ENCODE results near the gene FTO. TPM values are rescaled to one million over a fixed set of nuclear protein-coding genes. Genes with fewer than 3 reads are reported as not detected.

FTO gene
- polyA plus RNA-seq, 3 donors: 16.8 to 51.0 (median 37.7) TPM

DNA sequence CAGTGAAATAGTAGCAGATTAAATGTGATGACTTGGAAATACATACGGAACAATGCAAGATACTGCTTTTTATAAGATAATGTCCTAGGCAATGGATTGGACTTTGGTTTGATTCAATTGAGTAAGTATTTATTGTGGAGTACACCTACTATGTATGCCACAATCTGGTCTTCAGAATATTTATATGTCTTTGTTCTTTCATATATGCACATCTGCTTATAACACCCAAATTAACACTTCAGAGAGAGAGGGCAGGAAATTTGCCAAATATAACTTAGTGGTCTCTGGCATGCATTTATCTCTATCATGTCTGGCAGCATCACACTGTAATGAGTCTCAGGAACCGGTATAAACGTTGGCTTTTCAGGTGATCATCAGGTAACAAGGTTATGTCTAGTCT, 17.2 kb upstream of the FTO start:
- no peak overlapping the region for H3K9ac ChIP-seq (ENCODE audit: insufficient read depth, low read length, poor library complexity, severe bottlenecking)
- no peaks in the 10 kb centered on the region for H3K4me1 ChIP-seq (ENCODE audit: control insufficient read depth in 1 of 2, insufficient read depth in 2 of 2, low read length in 2 of 2)
- no peaks in the 10 kb centered on the region for H3K79me2 ChIP-seq (ENCODE audit: insufficient read depth, low read length)
- no peak overlapping the region for H3K27ac ChIP-seq (ENCODE audit: low read depth in 1 of 2, low read length in 2 of 2)
- H3K27me3 ChIP-seq (ENCODE audit: control insufficient read depth in 2 of 2, insufficient read depth in 2 of 2, low read length in 2 of 2): no peaks in the 10 kb centered on the region
- Mint-ChIP-seq H3K9me3 (peaks cover 0 to 1% (median 0%) of the 10 kb centered on the region in 7 donors), H3K4me1 (no peaks in the 10 kb centered on the region), H3K4me3 (no peak overlapping the region), H3K36me3 (no peaks in the 10 kb centered on the region), H3K27me3 (ENCODE audit: low read depth in 3 of 3) (no peaks in the 10 kb centered on the region), H3K27ac (no peak overlapping the region)
- H4K20me1 ChIP-seq (ENCODE audit: insufficient read depth, low read length): no peaks in the 10 kb centered on the region
- TF ChIP-seq, protein P1, sequence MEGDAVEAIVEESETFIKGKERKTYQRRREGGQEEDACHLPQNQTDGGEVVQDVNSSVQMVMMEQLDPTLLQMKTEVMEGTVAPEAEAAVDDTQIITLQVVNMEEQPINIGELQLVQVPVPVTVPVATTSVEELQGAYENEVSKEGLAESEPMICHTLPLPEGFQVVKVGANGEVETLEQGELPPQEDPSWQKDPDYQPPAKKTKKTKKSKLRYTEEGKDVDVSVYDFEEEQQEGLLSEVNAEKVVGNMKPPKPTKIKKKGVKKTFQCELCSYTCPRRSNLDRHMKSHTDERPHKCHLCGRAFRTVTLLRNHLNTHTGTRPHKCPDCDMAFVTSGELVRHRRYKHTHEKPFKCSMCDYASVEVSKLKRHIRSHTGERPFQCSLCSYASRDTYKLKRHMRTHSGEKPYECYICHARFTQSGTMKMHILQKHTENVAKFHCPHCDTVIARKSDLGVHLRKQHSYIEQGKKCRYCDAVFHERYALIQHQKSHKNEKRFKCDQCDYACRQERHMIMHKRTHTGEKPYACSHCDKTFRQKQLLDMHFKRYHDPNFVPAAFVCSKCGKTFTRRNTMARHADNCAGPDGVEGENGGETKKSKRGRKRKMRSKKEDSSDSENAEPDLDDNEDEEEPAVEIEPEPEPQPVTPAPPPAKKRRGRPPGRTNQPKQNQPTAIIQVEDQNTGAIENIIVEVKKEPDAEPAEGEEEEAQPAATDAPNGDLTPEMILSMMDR (IDR thresholded peaks at IDR 0.05): no peak
- H3K9me3 ChIP-seq (replicated peaks in 1 of 2; ENCODE audit: control insufficient read depth in 1 of 2, insufficient read depth in 1 of 2, low read length in 2 of 2): no peaks in the 10 kb centered on the region
- no peaks in the 10 kb centered on the region for H3K36me3 ChIP-seq (replicated peaks in 1 of 2; ENCODE audit: control insufficient read depth in 1 of 2, insufficient read depth in 2 of 2, low read length in 2 of 2)
- H3K4me2 ChIP-seq (replicated peaks; ENCODE audit: extremely low read depth, low read length, poor library complexity, severe bottlenecking): no peak overlapping the region
- no peak overlapping the region for H3K4me3 ChIP-seq (replicated peaks in 1 of 3; ENCODE audit: low read depth in 2 of 3, low read length in 3 of 3)
- intact Hi-C loops (cut with micrococcal nuclease): no loop called here
- no CpG with 5 or more reads among the region's 3 CpGs for WGBS (ENCODE audit: insufficient coverage)
- DNase-seq: no peak
- H2AFZ ChIP-seq (ENCODE audit: insufficient read depth, low read depth, low read length, poor library complexity, severe bottlenecking): no peak overlapping the region

DNA sequence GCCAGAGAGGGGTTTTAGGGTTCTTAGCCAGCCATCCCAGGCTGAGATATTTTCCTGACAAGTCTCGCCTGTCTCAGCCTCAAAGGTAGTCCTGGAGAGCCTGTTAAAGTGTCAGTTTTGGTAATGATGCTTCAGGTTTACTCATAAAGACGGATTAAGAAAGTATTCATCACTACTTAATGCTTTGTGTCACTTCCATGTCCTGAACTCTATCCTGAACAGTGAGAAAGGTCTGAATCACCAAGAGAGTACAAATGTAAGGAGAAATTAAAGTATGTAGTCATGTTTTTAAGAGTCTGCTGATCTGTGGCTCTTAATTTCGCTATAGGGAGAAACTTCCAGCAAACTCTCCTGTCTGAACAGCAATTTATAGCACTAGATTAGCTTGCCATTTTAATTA, 14.3 kb upstream of the FTO start:
- no peak for DNase-seq
- TF ChIP-seq, protein P1 (IDR thresholded peaks at IDR 0.05): no peak
- no peak overlapping the region for H3K27ac Mint-ChIP-seq
- no peaks in the 10 kb centered on the region for H3K9me3 Mint-ChIP-seq
- WGBS (ENCODE audit: insufficient coverage): 67% methylated on average over 1 of the region's 3 CpGs
- no peak overlapping the region for H3K27ac ChIP-seq (ENCODE audit: low read depth in 1 of 2, low read length in 2 of 2)
- H3K9ac ChIP-seq (ENCODE audit: insufficient read depth, low read length, poor library complexity, severe bottlenecking): no peak overlapping the region
- H4K20me1 ChIP-seq (ENCODE audit: insufficient read depth, low read length): no peaks in the 10 kb centered on the region
- no peaks in the 10 kb centered on the region for H3K27me3 ChIP-seq (ENCODE audit: control insufficient read depth in 2 of 2, insufficient read depth in 2 of 2, low read length in 2 of 2)
- H3K36me3 Mint-ChIP-seq: no peaks in the 10 kb centered on the region
- no peak overlapping the region for H3K4me2 ChIP-seq (replicated peaks; ENCODE audit: extremely low read depth, low read length, poor library complexity, severe bottlenecking)
- H3K4me3 ChIP-seq (replicated peaks in 1 of 3; ENCODE audit: low read depth in 2 of 3, low read length in 3 of 3): no peak overlapping the region
- no peak overlapping the region for H3K4me3 Mint-ChIP-seq
- no peaks in the 10 kb centered on the region for H3K4me1 ChIP-seq (ENCODE audit: control insufficient read depth in 1 of 2, insufficient read depth in 2 of 2, low read length in 2 of 2)
- H2AFZ ChIP-seq (ENCODE audit: insufficient read depth, low read depth, low read length, poor library complexity, severe bottlenecking): no peak overlapping the region
- intact Hi-C loops (cut with micrococcal nuclease): no loop called here
- no peaks in the 10 kb centered on the region for H3K36me3 ChIP-seq (replicated peaks in 1 of 2; ENCODE audit: control insufficient read depth in 1 of 2, insufficient read depth in 2 of 2, low read length in 2 of 2)
- H3K27me3 Mint-ChIP-seq (ENCODE audit: low read depth in 3 of 3): no peaks in the 10 kb centered on the region
- no peaks in the 10 kb centered on the region for H3K79me2 ChIP-seq (ENCODE audit: insufficient read depth, low read length)
- no peaks in the 10 kb centered on the region for H3K9me3 ChIP-seq (replicated peaks in 1 of 2; ENCODE audit: control insufficient read depth in 1 of 2, insufficient read depth in 1 of 2, low read length in 2 of 2)
- no peaks in the 10 kb centered on the region for H3K4me1 Mint-ChIP-seq

Measured in CD14-positive monocyte (primary cell).